Transverse colon (tissue), 3 donors: ENCODE data around the gene DIRAS3.

Experiments
- CTCF ChIP-seq, 5 experiments: fragments of 200-600 bp in 3 of 5; fragments of 450-650 bp in 2 of 5; sonication (generic) in 3 of 5; IDR thresholded peaks; 1 replicate in 2 of 5; 2 replicates in 3 of 5; pipeline ENCODE4 v1.5.1; 2016 to 2017; ENCODE audit warnings: antibody characterized with exemption in 5 of 5, inconsistent platforms in 3 of 5, mild to moderate bottlenecking in 2 of 5, moderate library complexity in 1 of 5
- EP300 ChIP-seq: sonication (generic); formaldehyde crosslinking; IDR thresholded peaks from one replicate; pipeline ENCODE4 v1.6.1; 2017; ENCODE audit warnings: antibody characterized with exemption, low read depth
- POLR2A ChIP-seq: fragments of 450-650 bp; IDR thresholded peaks from one replicate; pipeline ENCODE4 v1.6.1; 2016; ENCODE audit warnings: antibody characterized with exemption, mild to moderate bottlenecking, moderate library complexity

- TF ChIP-seq EP300 (no peak), CTCF (IDR thresholded peaks at IDR 0.05) (no peak), POLR2A (no peak)
Observed at GRCh38 chr1:68078647-68079046, 28.2 kb upstream of the DIRAS3 start.
